Caco-2 (cell line): ENCODE results near the gene MTRR. TPM values are rescaled to one million over a fixed set of nuclear protein-coding genes. Genes with fewer than 3 reads are reported as not detected.

Experiments
- BruUV-seq: library from RNA; stranded (reverse); fragments of 400-500 nt; replicated peaks from 2 replicates; lab custom pipeline; 2021; lab: Mats Ljungman, UMichigan
- CTCF ChIA-PET: fragments of 300-600 bp; sonication (Branson Sonifier 250); formaldehyde crosslinking; loops from one replicate; lab custom pipeline; 2022; ENCODE audit warnings: antibody characterized with exemption; lab: Charles Lee
- POLR2A ChIA-PET: fragments of 300-600 bp; sonication (Branson Sonifier 250); formaldehyde crosslinking; loops from one replicate; lab custom pipeline; 2022; ENCODE audit warnings: antibody characterized with exemption; lab: Charles Lee
- DNase-seq, 2 experiments: peaks; one replicate each; pipeline versions ENCODE4 v3.0.0 to v3.0.0-alpha.2; 2020 to 2022
- H3K27me3 ChIP-seq: replicated peaks from 2 replicates; pipeline ENCODE4 v1.6.0; 2011; ENCODE audit warnings: low read length; ENCODE audit not compliant: control insufficient read depth, insufficient read depth
- H3K36me3 ChIP-seq: 2 replicates; pipeline ENCODE4 v1.5.1; 2011; ENCODE audit warnings: low read length; ENCODE audit not compliant: control insufficient read depth, insufficient read depth
- H3K4me1 ChIP-seq: fragments of 250-450 bp; sonication (Bioruptor Pico); 2 replicates; pipeline ENCODE4 v1.5.1; 2020; ENCODE audit warnings: mild to moderate bottlenecking
- H3K4me3 ChIP-seq: 2 replicates; pipeline ENCODE4 v1.5.1; 2011; ENCODE audit warnings: low read depth, mild to moderate bottlenecking, control low read depth, low read length
- H3K9me3 ChIP-seq: fragments of 250-450 bp; sonication (Bioruptor Pico); 2 replicates; pipeline ENCODE4 v1.5.1; 2020; ENCODE audit warnings: mild to moderate bottlenecking, moderate library complexity
- H3K27ac Mint-ChIP-seq: one replicate; pipeline ENCODE4 v1.8.0; 2022; ENCODE audit warnings: mixed read lengths; ENCODE audit not compliant: unreplicated experiment
- H3K27me3 Mint-ChIP-seq: one replicate; pipeline ENCODE4 v1.8.0; 2022; ENCODE audit warnings: mixed read lengths; ENCODE audit not compliant: insufficient read depth, unreplicated experiment
- H3K36me3 Mint-ChIP-seq: one replicate; pipeline ENCODE4 v1.8.0; 2022; ENCODE audit warnings: mild to moderate bottlenecking, mixed read lengths; ENCODE audit not compliant: insufficient read depth, unreplicated experiment
- H3K4me1 Mint-ChIP-seq: one replicate; pipeline ENCODE4 v1.8.0; 2022; ENCODE audit warnings: low read depth, mixed read lengths; ENCODE audit not compliant: unreplicated experiment
- H3K4me3 Mint-ChIP-seq: one replicate; pipeline ENCODE4 v1.8.0; 2022; ENCODE audit warnings: mild to moderate bottlenecking, moderate library complexity, mixed read lengths; ENCODE audit not compliant: unreplicated experiment
- H3K9me3 Mint-ChIP-seq: one replicate; pipeline ENCODE4 v1.8.0; 2022; ENCODE audit warnings: mixed read lengths; ENCODE audit not compliant: unreplicated experiment
- intact Hi-C: fragments of 100-400 bp; cut with micrococcal nuclease; formaldehyde crosslinking; loops from one replicate; pipeline ENCODE4 v1.10.0; 2022; ENCODE audit not compliant: unreplicated experiment
- total RNA-seq: library from RNA; stranded (reverse); gene quantifications from 2 replicates; pipeline ENCODE4 v1.2.3, GENCODE V29; 2022
- TF ChIP-seq, protein P1 (sequence below), 2 experiments: fragments of 200-600 bp in 1 of 2; IDR thresholded peaks; 1 replicate in 1 of 2; 2 replicates in 1 of 2; pipeline versions ENCODE4 v1.5.1 to v1.8.0; 2011 to 2022; ENCODE audit warnings: antibody characterized with exemption in 1 of 2, control low read depth in 1 of 2, inconsistent platforms in 1 of 2, low read depth in 1 of 2, low read length in 1 of 2, mild to moderate bottlenecking in 1 of 2, moderate library complexity in 1 of 2; ENCODE audit not compliant: insufficient read depth in 1 of 2, severe bottlenecking in 1 of 2, unreplicated experiment in 1 of 2

MTRR gene
- total RNA-seq, 1 experiment from 2014 or later = 57.6 TPM

- no peaks in the 10 kb centered on the region for H3K9me3 ChIP-seq
- ChIA-PET POLR2A (no interaction called here), CTCF (no interaction called here)
- Mint-ChIP-seq H3K27me3 (peaks cover 21% of the 10 kb centered on the region), H3K4me3 (no peak overlapping the region), H3K9me3 (no peaks in the 10 kb centered on the region), H3K27ac (no peak overlapping the region), H3K4me1 (no peaks in the 10 kb centered on the region), H3K36me3 (no peaks in the 10 kb centered on the region)
- TF ChIP-seq, protein P1, sequence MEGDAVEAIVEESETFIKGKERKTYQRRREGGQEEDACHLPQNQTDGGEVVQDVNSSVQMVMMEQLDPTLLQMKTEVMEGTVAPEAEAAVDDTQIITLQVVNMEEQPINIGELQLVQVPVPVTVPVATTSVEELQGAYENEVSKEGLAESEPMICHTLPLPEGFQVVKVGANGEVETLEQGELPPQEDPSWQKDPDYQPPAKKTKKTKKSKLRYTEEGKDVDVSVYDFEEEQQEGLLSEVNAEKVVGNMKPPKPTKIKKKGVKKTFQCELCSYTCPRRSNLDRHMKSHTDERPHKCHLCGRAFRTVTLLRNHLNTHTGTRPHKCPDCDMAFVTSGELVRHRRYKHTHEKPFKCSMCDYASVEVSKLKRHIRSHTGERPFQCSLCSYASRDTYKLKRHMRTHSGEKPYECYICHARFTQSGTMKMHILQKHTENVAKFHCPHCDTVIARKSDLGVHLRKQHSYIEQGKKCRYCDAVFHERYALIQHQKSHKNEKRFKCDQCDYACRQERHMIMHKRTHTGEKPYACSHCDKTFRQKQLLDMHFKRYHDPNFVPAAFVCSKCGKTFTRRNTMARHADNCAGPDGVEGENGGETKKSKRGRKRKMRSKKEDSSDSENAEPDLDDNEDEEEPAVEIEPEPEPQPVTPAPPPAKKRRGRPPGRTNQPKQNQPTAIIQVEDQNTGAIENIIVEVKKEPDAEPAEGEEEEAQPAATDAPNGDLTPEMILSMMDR (IDR thresholded peaks at IDR 0.05; ENCODE audit: insufficient read depth in 1 of 2, low read depth in 1 of 2, low read length in 1 of 2, severe bottlenecking in 1 of 2, unreplicated experiment in 1 of 2) = no peak
- H3K36me3 ChIP-seq = no peaks in the 10 kb centered on the region
- no peak overlapping the region for H3K4me3 ChIP-seq
- intact Hi-C loops = no loop called here
- H3K4me1 ChIP-seq = no peaks in the 10 kb centered on the region
- H3K27me3 ChIP-seq = no peaks in the 10 kb centered on the region; the same call in 1 of the 2 replicates
- BruUV-seq = no TSS peak
- DNase-seq = no peak
Measured at GRCh38 chr5:7828269-7828668, 40.7 kb upstream of the MTRR start.

DNA sequence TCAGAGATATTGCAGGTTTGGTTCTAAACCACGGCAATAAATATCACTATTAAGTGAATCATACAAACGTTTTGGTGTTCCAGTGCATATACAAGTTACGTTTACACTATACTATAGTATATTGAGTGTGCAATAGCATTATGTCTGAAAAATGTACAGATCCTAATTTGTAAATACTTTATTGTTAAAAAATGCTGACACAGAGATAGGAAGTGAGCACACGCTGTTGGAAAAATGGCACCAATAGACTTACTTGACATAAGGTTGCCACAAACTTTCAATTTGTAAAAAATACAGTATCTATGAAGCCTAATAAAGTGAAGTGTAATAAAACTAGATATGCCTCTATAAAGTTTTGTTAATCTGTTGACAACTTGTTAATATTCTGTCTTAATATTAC lies 34.0 kb upstream of the MTRR start:
- Mint-ChIP-seq H3K4me1 (no peaks in the 10 kb centered on the region), H3K9me3 (no peaks in the 10 kb centered on the region), H3K4me3 (no peak overlapping the region), H3K27me3 (peaks cover 9% of the 10 kb centered on the region), H3K27ac (no peak overlapping the region), H3K36me3 (no peaks in the 10 kb centered on the region)
- Histone ChIP-seq H3K9me3 (no peaks in the 10 kb centered on the region), H3K4me3 (no peak overlapping the region), H3K27me3 (no peaks in the 10 kb centered on the region), H3K36me3 (no peaks in the 10 kb centered on the region), H3K4me1 (no peaks in the 10 kb centered on the region)
- ChIA-PET POLR2A (no interaction called here), CTCF (no interaction called here)
- no peak for DNase-seq
- no TSS peak for BruUV-seq
- intact Hi-C loops = no loop called here
- TF ChIP-seq, protein P1 (IDR thresholded peaks at IDR 0.05; ENCODE audit: insufficient read depth in 1 of 2, low read depth in 1 of 2, low read length in 1 of 2, severe bottlenecking in 1 of 2, unreplicated experiment in 1 of 2) = no peak

- CTCF ChIA-PET = no interaction called here
- POLR2A ChIA-PET = no interaction called here
- TF ChIP-seq, protein P1 (IDR thresholded peaks at IDR 0.05; ENCODE audit: insufficient read depth in 1 of 2, low read depth in 1 of 2, low read length in 1 of 2, severe bottlenecking in 1 of 2, unreplicated experiment in 1 of 2) = no peak
Measured at GRCh38 chr5:7837403-7837802, 31.5 kb upstream of the MTRR start.

More at GRCh38 chr5:7837403-7837802, 31.5 kb upstream of the MTRR start:
- Histone ChIP-seq H3K9me3 (no peaks in the 10 kb centered on the region), H3K36me3 (no peaks in the 10 kb centered on the region), H3K4me1 (no peaks in the 10 kb centered on the region), H3K27me3 (peaks cover 1% of the 10 kb centered on the region), H3K4me3 (no peak overlapping the region)
- H3K9me3 Mint-ChIP-seq = no peaks in the 10 kb centered on the region
- no peaks in the 10 kb centered on the region for H3K36me3 Mint-ChIP-seq
- intact Hi-C loops = no loop called here
- H3K4me1 Mint-ChIP-seq = no peaks in the 10 kb centered on the region
- no peak overlapping the region for H3K4me3 Mint-ChIP-seq
- DNase-seq = no peak
- BruUV-seq = no TSS peak
- H3K27ac Mint-ChIP-seq = no peak overlapping the region
- H3K27me3 Mint-ChIP-seq = peaks cover 15% of the 10 kb centered on the region
